ENCODE measurements around the gene TTN.

TTN gene

DNA sequence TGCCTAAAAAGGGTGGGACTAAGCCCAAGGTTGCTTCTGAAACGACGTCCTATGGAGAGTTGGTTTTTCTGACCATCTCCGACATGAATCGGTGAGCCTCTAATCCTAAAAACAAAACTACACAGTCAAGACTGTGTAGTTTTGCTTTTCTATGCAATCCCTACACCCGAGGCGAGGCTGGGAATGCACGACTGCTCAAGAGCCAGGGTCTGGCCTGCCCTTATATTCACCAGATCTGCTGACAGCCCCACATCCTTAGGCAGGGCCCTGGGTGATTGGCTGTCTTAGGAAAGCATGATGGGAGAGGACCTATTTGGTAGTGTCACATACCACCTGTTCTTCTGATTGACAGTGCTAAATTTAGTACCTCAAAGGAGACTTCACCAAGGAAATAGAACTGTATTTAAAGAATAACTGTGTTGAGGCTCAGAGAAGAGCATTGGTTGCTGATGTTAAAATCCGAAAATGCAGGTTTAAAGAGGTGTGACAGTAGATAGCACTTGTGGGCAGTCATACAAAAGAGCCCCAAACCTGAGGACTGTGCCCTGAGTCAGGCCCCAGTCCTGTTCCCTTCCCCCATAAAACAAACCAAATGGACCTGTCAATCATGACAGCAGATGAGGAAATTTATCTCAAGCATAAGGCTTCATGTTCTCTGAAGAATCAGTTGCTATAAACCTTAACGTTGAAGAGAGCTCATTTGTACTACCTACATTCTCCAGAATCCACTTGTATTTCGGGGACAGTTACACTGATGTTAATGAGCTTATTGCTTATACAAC, at the start of gene TTN:
Gene TTN, minus strand, starts transcription at position 197 of the 782 bp plus-strand sequence. CDS start 2,781 bp downstream, outside the sequence.
- Histone ChIP-seq H3K4me3 (ENCODE audit: low read length) (no peak within 1 kb of the TSS), H3K9me3 (ENCODE audit: control insufficient read depth, insufficient read depth, low read length) (no peaks in the 10 kb centered on the region), H3K27me3 (ENCODE audit: control insufficient read depth, insufficient read depth, low read length) (no peaks in the 10 kb centered on the region), H3K4me1 (ENCODE audit: control insufficient read depth, insufficient read depth, low read length) (0 out of 2 replicates have a peak, but pooled peaks cover 2% of the 10 kb centered on the region), H3K27ac (ENCODE audit: low read length) (no peak within 1 kb of the TSS), H3K36me3 (ENCODE audit: control insufficient read depth, insufficient read depth, low read length) (no peaks in the 10 kb centered on the region)
- WGBS (ENCODE audit: insufficient coverage, insufficient read length), result no CpG with 5 or more reads among the region's 10 CpGs
- DNase-seq (ENCODE audit: low read depth, low spot score), result no peak

GRCh38 chr2:178855151-178855550, 47.9 kb upstream of the TTN start:
- Histone ChIP-seq H3K27me3 (ENCODE audit: control insufficient read depth, insufficient read depth, low read length) (no peaks in the 10 kb centered on the region), H3K27ac (ENCODE audit: low read length) (no peak overlapping the region), H3K36me3 (ENCODE audit: control insufficient read depth, insufficient read depth, low read length) (no peaks in the 10 kb centered on the region), H3K4me3 (ENCODE audit: low read length) (no peak overlapping the region), H3K9me3 (ENCODE audit: control insufficient read depth, insufficient read depth, low read length) (no peaks in the 10 kb centered on the region), H3K4me1 (ENCODE audit: control insufficient read depth, insufficient read depth, low read length) (no peaks in the 10 kb centered on the region)
- DNase-seq (ENCODE audit: low read depth, low spot score), result no peak

GRCh38 chr2:178848335-178848734, 41.1 kb upstream of the TTN start:
- WGBS (ENCODE audit: insufficient coverage, insufficient read length), result no CpG with 5 or more reads among the region's 5 CpGs
- Histone ChIP-seq H3K27ac (ENCODE audit: low read length) (no peak overlapping the region), H3K9me3 (ENCODE audit: control insufficient read depth, insufficient read depth, low read length) (no peaks in the 10 kb centered on the region), H3K4me3 (ENCODE audit: low read length) (no peak overlapping the region), H3K4me1 (ENCODE audit: control insufficient read depth, insufficient read depth, low read length) (peaks cover 3% of the 10 kb centered on the region; the same call in 1 of the 2 replicates), H3K27me3 (ENCODE audit: control insufficient read depth, insufficient read depth, low read length) (no peaks in the 10 kb centered on the region), H3K36me3 (ENCODE audit: control insufficient read depth, insufficient read depth, low read length) (no peaks in the 10 kb centered on the region)
- no peak for DNase-seq (ENCODE audit: low read depth, low spot score)

GRCh38 chr2:178846458-178846802, 39.2 kb upstream of the TTN start:
- Histone ChIP-seq H3K4me1 (ENCODE audit: control insufficient read depth, insufficient read depth, low read length) (peaks cover 3% of the 10 kb centered on the region; the same call in 1 of the 2 replicates), H3K4me3 (ENCODE audit: low read length) (no peak overlapping the region), H3K27ac (ENCODE audit: low read length) (no peak overlapping the region), H3K9me3 (ENCODE audit: control insufficient read depth, insufficient read depth, low read length) (no peaks in the 10 kb centered on the region), H3K36me3 (ENCODE audit: control insufficient read depth, insufficient read depth, low read length) (no peaks in the 10 kb centered on the region), H3K27me3 (ENCODE audit: control insufficient read depth, insufficient read depth, low read length) (no peaks in the 10 kb centered on the region)
- WGBS (ENCODE audit: insufficient coverage, insufficient read length), result no CpG with 5 or more reads among the region's 2 CpGs
- DNase-seq (ENCODE audit: low read depth, low spot score), result no peak

DNA sequence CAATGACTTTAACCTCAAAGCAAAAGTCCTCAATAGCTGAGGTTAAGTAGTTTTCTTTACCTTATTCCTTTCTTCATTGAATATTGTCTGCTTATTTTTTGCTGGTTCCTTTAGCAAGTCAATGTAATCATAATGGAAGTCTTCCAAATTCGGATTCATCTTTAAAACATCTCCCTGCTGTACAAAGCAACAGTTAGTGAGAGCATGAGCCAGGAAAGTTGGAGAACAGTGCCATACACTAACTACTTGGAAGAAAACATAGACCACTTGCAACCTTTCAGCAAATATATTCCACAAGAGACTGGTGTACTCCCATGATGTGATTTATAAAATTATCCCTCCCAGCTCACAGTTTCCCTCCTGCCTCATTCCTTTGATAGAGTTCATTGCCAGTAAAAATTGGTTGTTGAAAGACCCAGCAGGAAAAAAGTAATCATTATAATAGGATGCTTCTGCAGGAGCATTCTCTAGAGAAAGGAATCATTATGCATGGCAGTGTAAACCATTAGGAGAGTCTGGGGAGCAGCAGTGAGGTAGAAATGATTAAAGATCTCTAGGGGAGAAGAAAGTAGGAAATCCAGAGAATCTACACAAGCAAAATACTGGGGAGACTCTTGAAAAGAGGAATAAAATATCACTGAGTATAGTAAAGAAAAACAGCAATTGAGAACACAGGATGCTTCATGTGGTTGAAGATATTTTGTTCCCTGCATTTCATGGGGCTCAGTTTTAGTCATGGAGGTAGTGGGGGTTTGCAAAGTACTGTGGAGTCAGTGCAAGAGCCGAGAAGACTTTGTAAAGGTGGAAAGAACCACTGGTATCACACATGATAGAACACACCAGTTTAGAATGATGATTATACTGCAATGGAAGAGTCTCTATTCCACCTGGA, 38.6 kb upstream of the TTN start:
- no peaks in the 10 kb centered on the region for H3K27me3 ChIP-seq (ENCODE audit: control insufficient read depth, insufficient read depth, low read length)
- no peak for DNase-seq (ENCODE audit: low read depth, low spot score)
- H3K9me3 ChIP-seq (ENCODE audit: control insufficient read depth, insufficient read depth, low read length), result no peaks in the 10 kb centered on the region
- no peaks in the 10 kb centered on the region for H3K36me3 ChIP-seq (ENCODE audit: control insufficient read depth, insufficient read depth, low read length)
- no peak overlapping the region for H3K4me3 ChIP-seq (ENCODE audit: low read length)
- no peak overlapping the region for H3K27ac ChIP-seq (ENCODE audit: low read length)
- no CpG with 5 or more reads among the region's 2 CpGs for WGBS (ENCODE audit: insufficient coverage, insufficient read length)
- H3K4me1 ChIP-seq (ENCODE audit: control insufficient read depth, insufficient read depth, low read length), result peaks cover 3% of the 10 kb centered on the region; the same call in 1 of the 2 replicates

GRCh38 chr2:178844701-178845100, 37.5 kb upstream of the TTN start:
- no peak for DNase-seq (ENCODE audit: low read depth, low spot score)
- no peak overlapping the region for H3K4me3 ChIP-seq (ENCODE audit: low read length)
- H3K36me3 ChIP-seq (ENCODE audit: control insufficient read depth, insufficient read depth, low read length), result no peaks in the 10 kb centered on the region
- H3K27ac ChIP-seq (ENCODE audit: low read length), result no peak overlapping the region
- WGBS (ENCODE audit: insufficient coverage, insufficient read length), result no CpG with 5 or more reads among the region's 2 CpGs
- no peaks in the 10 kb centered on the region for H3K9me3 ChIP-seq (ENCODE audit: control insufficient read depth, insufficient read depth, low read length)
- H3K27me3 ChIP-seq (ENCODE audit: control insufficient read depth, insufficient read depth, low read length), result no peaks in the 10 kb centered on the region
- peaks cover 3% of the 10 kb centered on the region; the same call in 1 of the 2 replicates for H3K4me1 ChIP-seq (ENCODE audit: control insufficient read depth, insufficient read depth, low read length)

DNA sequence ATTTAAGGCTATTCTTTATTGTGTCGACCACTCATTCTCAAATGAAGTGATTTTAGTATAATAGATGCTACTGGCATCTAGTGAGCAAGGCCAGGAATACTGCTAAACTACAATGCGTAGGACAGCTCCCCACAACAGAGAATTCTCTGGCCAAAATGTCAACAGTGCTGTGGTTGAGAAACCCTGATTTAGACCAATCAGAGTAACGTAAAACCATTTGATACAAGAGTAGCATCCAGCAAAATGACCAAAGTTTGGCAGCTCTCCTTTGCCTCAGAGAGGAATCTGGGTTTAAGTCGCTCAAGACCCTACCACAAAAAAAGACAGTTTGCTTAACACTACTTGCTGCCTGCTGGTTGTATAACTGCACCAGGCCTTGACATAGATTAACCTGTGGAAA, 37.0 kb upstream of the TTN start:
- no CpG with 5 or more reads among the region's 4 CpGs for WGBS (ENCODE audit: insufficient coverage, insufficient read length)

DNA sequence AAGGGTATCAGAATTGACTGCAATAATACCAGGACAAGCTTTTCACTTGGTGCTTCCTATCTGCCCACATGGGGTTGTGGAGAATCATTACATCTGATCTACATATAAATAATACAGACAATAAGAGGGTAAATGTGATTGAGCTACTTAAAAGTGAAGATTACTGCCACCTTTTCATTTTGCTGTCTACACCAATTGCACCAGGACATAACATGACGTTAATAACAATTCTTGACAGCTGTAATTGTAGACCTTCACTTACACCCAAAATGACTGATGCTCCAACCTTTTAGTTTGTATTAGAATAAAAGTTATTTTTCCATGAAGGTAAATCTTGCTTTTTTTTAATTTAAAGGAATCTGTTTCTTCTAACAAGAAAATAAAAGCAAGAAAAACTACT, 36.5 kb upstream of the TTN start:
- H3K27me3 ChIP-seq (ENCODE audit: control insufficient read depth, insufficient read depth, low read length), result no peaks in the 10 kb centered on the region
- no CpG with 5 or more reads among the region's 1 CpG for WGBS (ENCODE audit: insufficient coverage, insufficient read length)
- DNase-seq (ENCODE audit: low read depth, low spot score), result no peak

More for the DNA sequence above, 37.0 kb upstream of the TTN start:
- H3K4me1 ChIP-seq (ENCODE audit: control insufficient read depth, insufficient read depth, low read length), result peaks cover 3% of the 10 kb centered on the region; the same call in 1 of the 2 replicates
- no peaks in the 10 kb centered on the region for H3K9me3 ChIP-seq (ENCODE audit: control insufficient read depth, insufficient read depth, low read length)
- no peak overlapping the region for H3K27ac ChIP-seq (ENCODE audit: low read length)
- no peaks in the 10 kb centered on the region for H3K27me3 ChIP-seq (ENCODE audit: control insufficient read depth, insufficient read depth, low read length)
- no peak overlapping the region for H3K4me3 ChIP-seq (ENCODE audit: low read length)
- no peaks in the 10 kb centered on the region for H3K36me3 ChIP-seq (ENCODE audit: control insufficient read depth, insufficient read depth, low read length)
- DNase-seq (ENCODE audit: low read depth, low spot score), result no peak

GRCh38 chr2:178836807-178837206, 29.6 kb upstream of the TTN start:
- Histone ChIP-seq H3K4me3 (ENCODE audit: low read length) (no peak overlapping the region), H3K4me1 (ENCODE audit: control insufficient read depth, insufficient read depth, low read length) (peaks cover 2% of the 10 kb centered on the region; the same call in 1 of the 2 replicates), H3K27me3 (ENCODE audit: control insufficient read depth, insufficient read depth, low read length) (no peaks in the 10 kb centered on the region), H3K9me3 (ENCODE audit: control insufficient read depth, insufficient read depth, low read length) (no peaks in the 10 kb centered on the region), H3K36me3 (ENCODE audit: control insufficient read depth, insufficient read depth, low read length) (no peaks in the 10 kb centered on the region), H3K27ac (ENCODE audit: low read length) (no peak overlapping the region)
- no CpG with 5 or more reads among the region's 4 CpGs for WGBS (ENCODE audit: insufficient coverage, insufficient read length)
- no peak for DNase-seq (ENCODE audit: low read depth, low spot score)

More for the DNA sequence above, 36.5 kb upstream of the TTN start:
- Histone ChIP-seq H3K36me3 (ENCODE audit: control insufficient read depth, insufficient read depth, low read length) (no peaks in the 10 kb centered on the region), H3K4me3 (ENCODE audit: low read length) (no peak overlapping the region), H3K27ac (ENCODE audit: low read length) (no peak overlapping the region), H3K4me1 (ENCODE audit: control insufficient read depth, insufficient read depth, low read length) (peaks cover 3% of the 10 kb centered on the region; the same call in 1 of the 2 replicates), H3K9me3 (ENCODE audit: control insufficient read depth, insufficient read depth, low read length) (no peaks in the 10 kb centered on the region)

GRCh38 chr2:178834086-178834485, 26.9 kb upstream of the TTN start:
- WGBS (ENCODE audit: insufficient coverage, insufficient read length), result no CpG with 5 or more reads among the region's 9 CpGs
- no peaks in the 10 kb centered on the region for H3K9me3 ChIP-seq (ENCODE audit: control insufficient read depth, insufficient read depth, low read length)
- H3K4me3 ChIP-seq (ENCODE audit: low read length), result no peak overlapping the region
- no peaks in the 10 kb centered on the region for H3K36me3 ChIP-seq (ENCODE audit: control insufficient read depth, insufficient read depth, low read length)
- peaks cover 2% of the 10 kb centered on the region; the same call in 1 of the 2 replicates for H3K4me1 ChIP-seq (ENCODE audit: control insufficient read depth, insufficient read depth, low read length)
- H3K27me3 ChIP-seq (ENCODE audit: control insufficient read depth, insufficient read depth, low read length), result no peaks in the 10 kb centered on the region
- DNase-seq (ENCODE audit: low read depth, low spot score), result no peak
- no peak overlapping the region for H3K27ac ChIP-seq (ENCODE audit: low read length)
